ENCODE results near the gene UBE2D4.
"Not testable (repeated sequence)": the region's sequence is repeated elsewhere in the genome, so short reads cannot be mapped to it uniquely, and the experiment has no call there.

UBE2D4 gene

DNA sequence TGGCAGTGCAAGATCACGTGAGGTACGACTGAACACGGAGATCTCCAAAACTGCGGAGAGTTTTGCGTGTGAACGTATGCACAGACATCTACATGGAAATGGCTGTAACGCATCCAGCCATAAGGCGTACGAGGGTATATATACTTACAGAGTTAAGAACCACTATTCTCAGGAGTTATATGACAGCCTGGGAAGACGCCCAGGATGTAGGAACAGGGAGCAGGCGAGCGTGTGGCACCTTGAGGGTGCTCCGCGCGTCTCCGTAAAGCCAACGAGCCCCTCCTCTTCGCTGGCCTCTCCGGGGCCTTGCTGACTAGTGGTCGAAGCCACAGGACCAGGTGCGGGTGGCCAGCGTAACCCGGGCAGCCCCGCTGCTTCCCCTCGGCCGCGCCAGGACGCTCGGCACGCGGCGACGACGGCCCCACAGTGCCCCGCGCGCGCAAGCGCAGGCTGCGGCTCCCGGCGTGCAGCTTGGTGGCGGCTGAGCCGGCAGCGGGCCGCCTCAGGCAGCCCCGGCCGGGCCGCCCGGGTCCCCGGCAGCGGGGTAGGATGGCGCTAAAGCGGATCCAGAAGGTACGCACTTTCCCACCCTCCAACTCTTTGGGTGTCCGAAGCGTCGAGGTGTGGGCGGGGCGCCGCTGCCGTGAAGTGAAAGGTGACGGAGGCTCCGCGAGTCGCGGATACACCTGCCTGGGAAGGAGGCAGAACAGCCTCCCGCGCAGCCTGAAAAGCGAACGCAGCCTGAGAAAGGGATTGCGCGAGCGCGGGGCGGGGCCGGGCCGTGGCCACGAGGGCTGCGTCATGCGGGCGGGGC, at the start of gene UBE2D4:
Gene UBE2D4, plus strand, starts transcription at position 453 of the 814 bp plus-strand sequence. Its CDS starts 97 bp downstream, at position 550.
- peak; percentile 62 for DNase-seq

DNA sequence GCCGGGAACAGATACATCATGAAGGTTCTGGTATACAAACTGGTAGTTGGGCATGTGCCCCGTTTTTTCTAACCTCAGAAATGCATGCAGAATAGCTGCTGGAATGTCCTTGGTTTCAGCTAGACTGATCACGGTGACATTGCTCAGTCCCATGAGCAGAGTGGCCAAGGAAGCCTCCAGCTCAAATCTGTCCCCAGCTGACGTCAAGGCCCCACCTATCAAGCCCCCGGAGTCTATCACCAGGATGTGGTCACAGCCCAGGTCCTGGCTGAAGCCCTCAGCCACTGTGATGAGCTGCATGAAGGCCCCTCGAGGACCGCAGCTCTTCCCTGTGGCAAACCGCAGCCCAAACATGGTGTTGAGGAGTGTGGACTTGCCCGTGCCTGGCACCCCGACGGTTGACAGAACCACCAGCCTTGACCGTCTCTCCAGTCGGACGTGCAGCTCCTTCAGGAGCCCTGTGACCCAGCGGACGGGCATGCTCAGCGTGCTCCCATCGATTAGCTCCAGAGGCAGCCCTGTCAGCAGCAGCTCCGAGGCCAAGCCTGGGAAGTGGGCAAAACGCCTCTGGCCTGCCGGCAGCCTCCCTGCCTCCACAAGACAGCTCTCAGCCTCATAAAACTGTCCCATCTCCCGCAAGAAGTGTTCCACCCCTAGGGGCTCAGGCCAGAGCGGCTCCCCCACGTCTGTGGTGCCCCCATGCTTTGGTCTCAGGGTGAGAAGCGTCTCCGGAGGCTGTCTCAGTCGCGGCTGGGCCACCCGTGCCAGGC, 49.1 kb upstream of the UBE2D4 start:
- no peak for DNase-seq

DNA sequence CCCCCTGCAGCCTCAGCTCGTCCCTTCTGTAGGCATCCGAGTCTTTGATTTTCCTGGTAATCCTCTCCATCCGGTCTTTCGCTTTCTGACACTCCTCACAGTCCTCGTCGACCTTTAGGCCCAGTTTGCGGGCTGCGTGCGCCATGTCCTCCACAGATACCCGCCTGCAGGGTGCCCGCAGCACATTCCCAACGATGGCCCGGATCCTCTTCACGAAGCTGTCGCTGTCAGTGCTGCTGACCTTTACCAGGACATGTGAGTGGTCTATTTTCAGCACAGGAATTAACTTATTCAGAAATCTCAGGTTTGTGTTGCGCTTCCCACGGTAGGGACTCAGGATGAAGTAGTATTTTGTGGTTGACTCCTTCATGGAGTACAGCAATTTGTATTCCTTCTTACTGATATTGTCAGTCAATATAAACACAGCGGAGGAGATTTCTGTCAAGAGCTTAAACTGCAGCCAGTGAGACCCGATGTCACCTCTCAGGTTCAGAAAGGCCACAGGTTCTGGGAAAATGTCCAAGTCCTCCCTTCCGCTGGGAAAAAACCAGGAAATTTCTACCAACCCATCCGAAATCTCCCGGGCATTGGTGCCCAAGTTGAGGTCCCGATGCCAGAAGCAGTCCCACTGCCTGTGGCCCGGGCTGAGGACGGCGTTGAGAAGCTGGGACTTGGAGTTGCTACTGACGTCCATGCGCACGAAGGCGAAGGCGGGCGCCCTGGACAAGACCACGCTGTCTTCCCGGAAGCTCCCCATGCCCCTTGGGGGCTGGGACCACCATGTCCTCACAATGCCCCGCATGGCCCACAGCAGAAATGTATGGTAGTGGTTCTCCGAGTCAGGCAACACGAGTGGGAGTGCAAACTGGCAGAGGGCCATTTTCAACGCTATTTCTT, 48.0 kb upstream of the UBE2D4 start:
- no peak for DNase-seq

DNA sequence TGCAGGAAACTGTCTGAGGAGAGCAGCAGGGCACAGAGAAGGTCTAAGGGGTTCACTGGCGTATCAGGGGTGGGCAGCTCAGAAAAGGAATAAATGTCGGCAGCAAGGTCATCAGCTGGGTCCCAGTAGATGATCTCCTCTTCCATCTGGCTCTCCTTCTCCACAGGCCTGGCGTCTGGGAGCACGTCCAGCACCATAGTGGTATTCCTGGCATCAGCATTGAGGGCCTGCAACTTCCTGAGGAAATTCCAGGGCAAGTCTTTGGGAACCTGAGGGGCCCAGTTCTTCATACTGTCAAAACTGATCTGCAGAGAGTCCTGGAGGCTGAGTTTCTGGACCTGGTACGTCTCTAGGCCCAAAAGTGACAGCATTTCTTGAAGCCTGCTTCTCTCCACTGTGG, 47.4 kb upstream of the UBE2D4 start:
- no peak for DNase-seq

DNA sequence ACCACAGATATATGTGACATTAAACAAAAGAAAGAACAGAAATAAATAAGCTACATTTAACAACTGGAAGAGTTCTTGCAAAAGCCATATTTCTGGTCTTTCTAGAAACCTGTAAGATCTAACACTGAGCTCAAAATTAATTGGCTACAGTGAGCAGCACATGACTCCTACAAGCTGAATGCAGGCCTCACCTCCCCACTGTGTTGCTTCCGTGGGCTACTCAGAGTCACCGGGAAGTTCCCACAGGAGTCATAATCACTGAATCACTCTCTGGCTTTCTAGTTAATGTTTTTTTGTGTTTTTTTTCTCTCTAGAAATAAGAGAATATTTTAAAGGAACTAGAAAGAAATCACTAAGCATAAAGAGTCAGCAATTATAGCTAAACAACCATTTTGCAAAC, 46.8 kb upstream of the UBE2D4 start:
- DNase-seq: no peak

DNA sequence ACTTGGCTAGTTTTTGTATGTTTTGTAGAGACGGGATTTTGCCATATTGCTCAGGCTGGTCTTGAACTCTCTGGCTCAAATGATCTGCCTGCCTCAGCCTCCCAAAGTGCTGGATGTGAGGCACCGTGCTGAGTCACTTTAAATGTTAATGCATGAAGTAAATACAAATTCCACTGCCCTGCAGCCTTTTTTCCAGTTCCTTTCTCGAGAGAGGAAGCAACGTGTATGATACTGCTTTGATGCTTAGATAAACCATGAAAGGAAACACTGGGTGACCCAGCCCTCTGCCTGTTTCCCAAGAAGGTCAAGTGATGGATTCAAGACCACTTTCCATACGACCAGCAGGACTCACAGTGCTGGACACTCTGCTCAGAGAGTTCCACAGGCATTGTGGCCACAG, 45.6 kb upstream of the UBE2D4 start:
- DNase-seq: no peak

DNA sequence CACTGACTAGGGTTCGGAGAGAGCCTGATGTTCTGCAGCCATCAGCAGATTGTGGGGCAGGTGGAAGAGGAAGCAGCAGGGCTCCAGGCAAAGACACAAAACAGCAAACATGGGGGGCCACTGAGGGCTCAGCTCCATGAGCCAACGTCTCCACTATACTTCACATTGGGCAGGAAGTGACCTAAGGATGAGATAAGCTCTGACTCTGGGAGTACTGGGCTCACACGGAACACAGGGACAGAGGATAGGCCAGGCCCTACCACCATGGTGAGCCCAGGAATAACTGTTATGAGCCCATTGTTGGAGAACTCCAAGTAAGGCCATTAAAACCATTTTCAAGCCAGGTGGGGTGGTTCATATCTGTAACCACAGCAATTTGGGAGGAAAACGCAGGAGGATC, 42.0 kb upstream of the UBE2D4 start:
- DNase-seq: no peak

DNA sequence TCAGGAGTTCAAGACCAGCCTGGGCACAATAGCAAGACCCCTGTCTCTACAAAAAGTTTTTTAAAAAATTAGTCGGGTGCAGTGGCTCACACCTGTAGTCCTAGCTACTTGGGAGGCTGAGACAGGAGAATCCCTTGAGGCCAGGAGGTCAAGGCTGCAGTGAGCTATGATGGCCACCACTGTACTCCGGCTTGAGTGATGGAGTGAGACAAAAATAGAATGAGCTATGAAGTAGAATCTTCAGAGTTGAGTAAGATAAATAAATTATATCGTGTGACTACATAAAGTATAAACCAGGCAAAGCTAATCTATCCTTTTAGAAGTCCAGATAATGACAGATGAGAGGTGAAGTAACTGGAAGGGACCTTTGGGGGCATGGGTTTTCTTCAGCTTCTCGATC, 41.6 kb upstream of the UBE2D4 start:
- no peak for DNase-seq

DNA sequence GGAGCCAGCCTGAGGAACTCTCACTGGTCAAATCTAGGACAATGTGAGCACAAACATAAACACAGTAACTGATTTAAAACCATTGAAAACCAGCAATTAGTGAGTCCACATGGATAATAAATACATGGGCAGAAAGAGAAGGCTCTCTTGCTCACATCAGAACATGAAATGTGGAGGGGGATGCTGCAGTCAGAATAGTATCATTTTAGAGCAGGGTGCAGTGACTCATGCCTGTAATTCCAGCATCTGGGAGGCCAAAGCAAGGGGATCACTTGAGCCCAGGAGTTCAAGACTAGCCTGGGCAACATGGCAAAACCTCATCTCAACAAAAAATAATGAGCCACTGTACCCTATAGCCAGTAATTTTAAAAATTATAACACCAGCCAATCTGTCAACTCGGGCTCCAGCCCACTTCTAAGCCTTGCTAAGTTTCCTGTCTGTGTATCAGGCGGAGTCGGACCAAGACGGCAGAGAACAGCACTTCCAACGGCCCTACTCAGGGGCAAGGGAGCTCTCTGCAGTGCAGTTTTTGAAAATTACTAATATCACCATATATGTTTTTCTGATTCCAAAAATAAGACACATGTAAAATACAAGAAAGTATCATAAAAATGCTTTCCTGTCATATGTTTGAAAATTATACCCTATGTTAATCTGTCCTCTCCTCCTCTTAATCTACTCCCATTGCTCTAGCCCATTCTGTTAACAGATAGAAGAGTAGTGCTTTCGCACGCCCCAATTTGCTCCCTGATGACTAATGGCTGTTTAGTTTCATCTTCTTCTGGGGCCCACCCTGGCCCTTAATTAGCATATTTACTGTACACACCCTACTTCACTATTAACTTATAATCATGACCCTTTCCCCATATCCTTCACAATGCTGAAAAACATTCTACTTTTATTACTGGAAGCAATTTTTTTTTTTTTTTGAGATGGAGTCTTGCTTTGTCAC, 37.0 kb upstream of the UBE2D4 start:
- no peak for DNase-seq

DNA sequence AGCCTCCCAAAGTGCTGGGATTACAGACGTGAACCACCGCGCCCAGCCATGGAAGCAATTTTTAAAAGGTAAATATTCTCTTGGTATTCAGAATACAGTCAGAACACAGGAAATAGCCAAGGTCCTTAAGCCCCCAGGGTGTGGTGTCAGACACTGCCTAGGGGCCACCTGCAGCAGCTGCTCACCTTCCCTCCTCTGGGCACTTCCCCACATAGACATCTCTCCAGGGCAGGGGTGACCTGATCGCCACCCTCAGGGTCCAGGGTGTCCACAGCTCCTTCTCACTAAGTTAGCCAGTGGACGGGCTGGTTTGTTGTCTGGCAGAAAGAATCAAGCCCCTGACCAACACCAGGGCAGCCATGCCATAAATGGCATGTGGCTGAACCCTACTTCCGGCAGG, 35.8 kb upstream of the UBE2D4 start:
- no peak for DNase-seq

DNA sequence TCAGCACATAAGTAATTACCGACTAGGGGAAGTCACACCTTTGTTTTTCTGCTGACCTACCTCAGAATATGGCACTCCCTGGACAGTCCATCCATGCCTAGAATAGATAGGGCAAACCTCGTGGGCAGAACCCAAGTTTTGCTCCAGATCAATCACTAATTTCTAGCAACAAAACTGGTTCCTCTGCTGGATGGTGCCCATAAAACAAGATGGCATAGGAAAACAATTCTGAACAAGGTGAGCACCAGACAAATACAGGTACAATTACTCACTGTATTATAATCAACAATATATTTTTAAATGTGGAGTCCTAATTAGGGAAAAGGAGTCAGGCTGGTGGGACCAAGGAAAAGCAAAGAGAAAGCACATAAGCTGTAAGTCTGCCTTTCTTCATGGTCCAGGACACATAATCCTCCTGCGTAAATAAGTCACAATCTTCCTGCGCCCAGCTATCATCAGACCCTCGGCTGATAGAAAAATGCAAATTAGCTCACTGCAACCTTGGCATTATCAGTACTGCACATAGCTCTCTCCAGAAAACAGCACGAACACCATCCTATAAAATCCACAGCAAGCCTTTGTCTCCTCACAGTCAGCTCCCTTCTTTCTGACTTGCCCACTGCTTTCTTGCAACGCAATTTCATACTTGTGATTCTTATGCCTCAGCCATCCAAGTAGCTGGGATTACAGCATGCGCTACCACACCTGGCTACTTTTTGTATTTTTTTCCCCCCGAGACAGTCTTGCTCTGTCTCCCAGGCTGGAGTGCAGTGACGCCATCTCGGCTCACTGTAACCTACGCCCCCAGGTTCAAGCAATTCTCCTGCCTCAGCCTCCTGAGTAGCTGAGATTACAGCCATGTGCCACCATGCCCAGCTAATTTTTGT, 34.9 kb upstream of the UBE2D4 start:
- no peak for DNase-seq

DNA sequence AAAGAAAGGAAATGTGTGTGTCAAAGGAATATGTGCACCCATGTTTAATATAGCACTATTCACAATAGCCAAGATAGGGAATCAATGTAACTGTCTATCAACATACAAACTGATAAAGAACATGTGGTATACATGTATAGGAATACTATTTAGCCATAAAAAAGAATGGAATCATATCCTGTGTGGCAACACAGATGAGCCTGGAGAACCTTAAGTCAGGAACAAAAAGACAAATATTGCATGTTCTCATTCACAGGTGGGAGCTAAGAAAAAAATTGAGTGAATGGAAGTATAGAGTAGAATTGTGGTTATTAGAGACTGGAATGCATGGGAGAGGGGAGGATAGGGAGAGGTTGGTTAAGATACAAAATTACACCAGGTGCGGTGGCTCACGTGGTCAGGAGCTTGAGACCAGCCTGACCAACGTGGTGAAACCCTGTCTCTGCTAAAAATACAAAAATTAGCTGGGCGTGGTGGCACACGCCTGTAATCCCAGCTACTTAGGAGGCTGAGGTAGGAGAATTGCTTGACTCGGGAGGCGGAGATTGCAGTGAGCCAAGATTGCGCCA, 30.3 kb upstream of the UBE2D4 start:
- no peak for DNase-seq

DNA sequence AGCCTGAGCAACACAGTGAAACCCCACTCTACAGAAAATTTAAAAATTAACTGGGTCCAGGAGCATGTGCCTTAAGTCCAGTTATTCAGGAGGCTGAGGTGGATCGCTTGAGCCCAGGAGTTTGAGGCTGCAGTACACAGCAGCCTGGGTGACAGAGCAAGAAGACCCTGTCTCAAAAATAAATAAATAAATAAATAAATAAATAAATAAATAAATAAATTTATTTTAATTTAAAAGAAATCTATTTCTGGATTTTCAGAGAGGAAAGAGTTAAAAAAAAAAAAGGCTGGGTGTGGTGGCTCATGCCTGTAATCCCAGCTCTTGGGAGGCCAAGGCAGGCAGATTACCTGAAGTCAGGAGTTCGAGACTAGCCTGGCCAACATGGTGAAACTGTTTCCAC, 27.7 kb upstream of the UBE2D4 start:
- not testable (repeated sequence) for DNase-seq

DNA sequence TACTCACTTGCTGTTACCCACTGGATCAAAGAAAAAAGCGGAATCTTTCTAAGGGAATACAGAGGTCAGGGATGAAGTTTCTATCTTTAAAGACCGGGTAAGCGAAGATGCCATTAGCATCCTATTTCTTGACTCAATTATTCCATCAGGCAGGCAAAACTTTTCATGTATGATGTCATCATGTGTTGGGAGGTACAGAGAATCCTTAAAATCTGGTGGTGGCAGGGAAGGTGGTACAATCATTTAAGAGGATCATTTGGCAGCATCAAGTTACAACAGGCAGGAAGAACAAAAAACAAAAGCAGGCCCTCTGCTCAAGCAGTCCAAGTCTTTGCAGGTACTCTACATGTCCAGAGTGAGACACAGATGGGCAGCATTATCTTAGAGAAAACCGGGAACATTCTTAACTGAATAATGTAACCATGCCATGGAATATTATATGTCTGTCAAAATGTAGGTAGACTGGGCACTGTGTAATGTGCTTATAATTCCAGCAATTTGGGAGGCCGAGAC, 23.6 kb upstream of the UBE2D4 start:
- DNase-seq: no peak

DNA sequence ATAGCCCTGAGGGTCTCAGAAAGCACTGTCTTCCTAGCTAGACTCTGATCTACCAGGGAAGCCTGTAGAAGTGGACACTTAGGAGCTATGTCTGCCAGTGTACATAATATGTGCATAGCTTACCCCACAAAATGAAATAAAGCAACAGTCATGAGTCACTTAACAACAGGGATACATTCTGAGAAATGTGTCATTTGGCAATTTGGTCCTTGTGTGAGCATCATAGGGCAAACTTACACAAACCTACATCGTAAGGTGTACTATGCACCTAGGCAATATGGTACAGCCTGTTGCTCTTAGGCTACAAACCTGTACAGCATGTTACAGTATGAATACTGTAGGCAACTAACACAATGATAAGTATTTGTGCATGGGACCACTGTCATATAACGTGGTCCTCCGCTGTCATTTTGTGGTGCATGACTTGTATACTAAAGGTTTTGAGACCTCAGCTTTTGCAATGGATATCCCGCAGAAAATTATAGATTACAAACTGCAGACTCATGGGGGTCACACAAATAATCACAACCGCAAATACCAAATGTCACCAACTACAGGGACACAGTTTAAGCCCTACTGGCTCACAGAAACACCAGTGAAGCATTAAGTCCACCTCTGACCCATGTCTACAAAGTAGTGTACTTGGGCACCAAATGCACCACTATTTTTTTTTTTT, 21.6 kb upstream of the UBE2D4 start:
- no peak for DNase-seq

DNA sequence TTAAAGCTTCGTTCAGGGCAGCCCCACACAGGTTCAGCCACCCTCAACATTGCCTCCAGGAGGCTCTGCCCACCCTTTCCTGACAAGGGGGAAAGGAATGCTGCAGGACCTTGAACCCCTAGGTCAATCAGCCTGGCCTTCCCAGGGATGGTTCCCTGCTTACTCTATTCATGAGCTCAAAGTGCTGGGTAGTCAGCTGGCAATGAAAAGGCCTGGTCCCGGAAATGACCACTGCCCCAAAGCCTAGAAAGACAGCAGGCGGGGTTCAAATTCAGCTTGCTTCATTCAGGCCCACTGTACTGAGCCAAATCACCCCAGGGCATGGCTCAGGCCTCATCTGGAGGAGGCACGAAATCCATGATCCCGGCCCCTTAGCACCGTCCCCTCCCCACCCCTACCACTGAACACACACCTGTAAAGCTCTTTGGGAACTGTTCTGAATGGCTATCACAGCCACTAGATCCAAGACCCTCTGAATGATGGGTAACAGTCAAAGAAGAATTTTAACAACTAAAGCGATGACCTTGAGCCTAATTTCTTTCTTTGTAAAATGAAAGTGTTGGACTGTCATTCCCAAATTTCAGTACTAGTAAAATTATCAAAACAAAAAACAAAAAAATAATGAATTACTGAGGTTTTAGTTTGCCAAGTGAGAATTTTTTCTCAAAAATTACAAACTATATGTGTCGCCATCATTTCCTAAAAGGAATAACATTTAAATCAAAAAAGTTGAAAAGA, 20.9 kb upstream of the UBE2D4 start:
- no peak for DNase-seq

DNA sequence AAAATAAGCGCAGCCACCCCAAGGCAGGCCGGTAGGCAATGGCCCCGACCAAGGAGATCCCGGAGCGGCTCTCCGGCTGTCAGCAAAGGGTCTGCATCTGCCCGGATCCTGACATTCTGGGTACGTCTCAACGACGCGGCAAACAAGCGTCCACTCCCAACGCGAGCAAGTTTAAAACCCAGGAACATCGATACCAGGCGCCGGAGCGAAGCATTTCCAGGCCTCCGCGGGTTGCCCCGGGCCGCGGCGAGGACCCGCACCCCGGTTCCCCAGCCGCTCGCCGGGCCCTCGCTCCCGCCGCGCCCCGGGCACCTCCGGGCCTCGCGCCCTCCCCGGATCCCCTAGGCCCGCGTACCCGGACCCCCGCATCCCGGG, 20.3 kb upstream of the UBE2D4 start:
- no peak for DNase-seq

DNA sequence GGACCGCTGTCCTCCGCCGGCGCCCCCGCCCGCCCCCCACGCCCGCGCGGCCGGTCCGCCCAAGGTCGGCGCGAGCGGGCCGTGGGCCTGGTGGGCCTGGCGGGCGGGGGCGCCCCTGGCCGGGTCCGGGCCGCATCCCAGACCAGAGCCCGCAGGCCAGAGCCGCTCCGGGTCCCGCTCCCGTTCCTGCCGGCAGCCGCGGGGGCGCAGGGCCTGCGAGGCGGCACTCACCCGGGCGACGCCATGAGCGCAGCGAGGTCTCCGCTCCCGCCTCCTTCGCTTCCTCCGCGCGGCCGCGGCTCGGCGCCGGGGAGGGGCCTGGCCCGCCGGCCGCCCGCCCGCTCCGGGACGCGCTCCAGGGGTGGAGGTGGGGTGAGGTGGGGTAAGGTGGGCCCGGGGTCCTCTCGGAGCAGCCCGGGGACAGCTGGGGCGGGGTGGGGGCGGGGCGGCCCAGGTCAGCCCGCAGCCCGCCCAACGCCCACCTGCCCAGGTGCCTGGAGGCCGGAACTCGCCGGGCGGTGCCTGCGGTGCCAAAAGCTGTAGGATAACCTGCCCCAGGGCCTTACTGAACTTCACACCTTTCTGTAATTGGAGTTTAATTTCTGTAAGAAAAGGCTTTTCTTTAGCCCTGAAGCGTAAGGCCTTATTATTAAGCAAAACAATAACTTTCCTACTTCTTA, 19.8 kb upstream of the UBE2D4 start, which contains the start of gene URGCP:
Gene URGCP, minus strand, starts transcription at position 266 of the 680 bp plus-strand sequence. Its CDS starts 21 bp downstream, at position 245.
- DNase-seq: no peak
